GM20000 (cell line): ENCODE results near the gene BUB1.

Experiments
- DNase-seq: peaks from one replicate; pipeline ENCODE4 v3.0.0; 2012; ENCODE audit warnings: low spot score
- TF ChIP-seq, protein P1 (sequence below): IDR thresholded peaks from 2 replicates; pipeline ENCODE4 v1.5.1; 2012; ENCODE audit warnings: mild to moderate bottlenecking, control low read depth; ENCODE audit errors: extremely low read depth, missing control alignments

Gene BUB1

DNA sequence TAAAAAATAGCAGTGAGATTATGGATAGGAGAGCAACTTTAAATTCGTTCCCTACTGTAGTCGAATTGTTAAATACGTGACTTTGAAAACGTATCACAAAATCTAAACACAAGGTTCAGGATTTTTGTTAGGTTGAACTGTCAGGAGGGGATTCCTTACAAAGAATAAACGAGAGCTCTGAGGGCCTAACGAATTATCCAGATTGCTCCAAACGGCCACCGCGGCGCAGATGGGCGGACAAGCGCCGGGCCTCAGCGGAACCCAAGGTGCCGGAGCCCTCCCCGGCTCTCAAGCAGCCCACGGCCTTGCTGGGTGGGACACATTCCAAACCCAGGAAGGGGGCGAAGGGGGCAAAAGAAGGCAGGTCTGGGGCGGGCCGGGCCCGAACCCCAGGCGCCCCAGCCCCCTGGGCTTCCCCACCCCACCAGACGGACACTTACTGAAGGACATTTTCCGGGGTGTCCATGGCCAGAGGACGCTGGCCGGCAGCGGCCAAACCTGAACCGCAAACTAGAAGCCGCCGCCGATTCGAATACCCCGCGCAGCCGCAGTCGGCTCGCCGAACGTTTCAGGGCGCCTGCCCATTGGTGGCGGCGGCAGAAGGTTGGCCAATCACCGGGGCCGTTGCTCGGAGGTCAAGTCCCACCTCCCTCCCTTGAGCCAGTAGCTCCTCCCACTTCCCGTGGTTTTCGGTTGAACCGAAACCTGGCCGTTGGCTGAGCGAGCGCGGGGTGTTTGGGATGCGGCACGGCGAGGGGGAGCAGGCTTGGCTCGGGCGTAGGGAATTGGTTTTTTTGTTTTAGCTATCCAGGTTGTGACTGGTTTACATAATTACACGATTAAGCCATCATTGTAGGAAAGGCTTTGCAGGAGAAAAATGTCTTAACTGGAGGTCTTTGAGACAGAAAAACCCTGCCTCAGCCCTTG lies at the start of gene BUB1:
TSS of gene BUB1 (minus strand) at position 534 of the 927 bp plus-strand sequence. CDS start at position 466, 68 bp downstream.
- TF ChIP-seq, protein P1, sequence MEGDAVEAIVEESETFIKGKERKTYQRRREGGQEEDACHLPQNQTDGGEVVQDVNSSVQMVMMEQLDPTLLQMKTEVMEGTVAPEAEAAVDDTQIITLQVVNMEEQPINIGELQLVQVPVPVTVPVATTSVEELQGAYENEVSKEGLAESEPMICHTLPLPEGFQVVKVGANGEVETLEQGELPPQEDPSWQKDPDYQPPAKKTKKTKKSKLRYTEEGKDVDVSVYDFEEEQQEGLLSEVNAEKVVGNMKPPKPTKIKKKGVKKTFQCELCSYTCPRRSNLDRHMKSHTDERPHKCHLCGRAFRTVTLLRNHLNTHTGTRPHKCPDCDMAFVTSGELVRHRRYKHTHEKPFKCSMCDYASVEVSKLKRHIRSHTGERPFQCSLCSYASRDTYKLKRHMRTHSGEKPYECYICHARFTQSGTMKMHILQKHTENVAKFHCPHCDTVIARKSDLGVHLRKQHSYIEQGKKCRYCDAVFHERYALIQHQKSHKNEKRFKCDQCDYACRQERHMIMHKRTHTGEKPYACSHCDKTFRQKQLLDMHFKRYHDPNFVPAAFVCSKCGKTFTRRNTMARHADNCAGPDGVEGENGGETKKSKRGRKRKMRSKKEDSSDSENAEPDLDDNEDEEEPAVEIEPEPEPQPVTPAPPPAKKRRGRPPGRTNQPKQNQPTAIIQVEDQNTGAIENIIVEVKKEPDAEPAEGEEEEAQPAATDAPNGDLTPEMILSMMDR, result no peak
- DNase-seq, result peak; percentile 95

DNA sequence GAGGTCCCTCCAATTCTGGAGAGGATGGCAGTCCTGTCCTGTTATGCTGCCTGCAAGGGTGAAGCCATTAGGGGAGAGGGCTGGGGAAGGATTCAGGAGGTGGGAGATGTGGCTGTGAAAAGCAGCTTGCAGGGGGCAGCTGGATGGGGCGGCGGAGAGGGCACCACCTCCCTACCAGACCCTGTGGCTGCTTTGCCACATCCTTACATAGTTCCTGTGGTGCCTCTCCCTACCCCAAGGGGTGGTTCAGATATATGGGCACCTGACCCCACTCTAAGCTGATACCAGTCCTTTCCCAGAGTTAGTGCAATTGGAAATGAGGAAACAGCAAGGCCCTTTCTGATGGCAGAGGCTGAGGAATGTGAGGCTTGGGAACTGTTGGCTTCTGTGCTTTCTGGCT lies 48.4 kb upstream of the BUB1 start:
- no peak for DNase-seq
- TF ChIP-seq, protein P1, result no peak

DNA sequence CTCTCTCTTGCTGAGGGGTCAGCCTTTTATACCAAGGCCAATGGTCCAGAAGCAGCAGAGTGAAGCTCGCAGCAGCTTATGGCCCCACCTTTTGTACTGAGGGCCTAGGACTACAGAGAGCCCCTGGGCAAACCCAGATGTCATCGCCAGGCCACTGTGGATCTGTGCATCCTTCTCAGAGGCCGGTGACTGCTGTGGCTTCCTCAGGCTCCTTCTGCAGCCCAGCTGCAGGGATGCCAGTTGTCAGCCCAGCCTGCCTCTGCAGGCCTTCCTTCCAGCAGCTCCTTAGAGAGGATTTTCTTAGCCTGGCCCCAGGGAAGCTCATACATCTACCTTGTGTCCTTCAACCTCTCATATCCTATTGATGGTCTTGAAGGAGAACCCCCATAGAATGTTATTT lies 48.0 kb upstream of the BUB1 start:
- no peak for DNase-seq
- TF ChIP-seq, protein P1, result no peak

DNA sequence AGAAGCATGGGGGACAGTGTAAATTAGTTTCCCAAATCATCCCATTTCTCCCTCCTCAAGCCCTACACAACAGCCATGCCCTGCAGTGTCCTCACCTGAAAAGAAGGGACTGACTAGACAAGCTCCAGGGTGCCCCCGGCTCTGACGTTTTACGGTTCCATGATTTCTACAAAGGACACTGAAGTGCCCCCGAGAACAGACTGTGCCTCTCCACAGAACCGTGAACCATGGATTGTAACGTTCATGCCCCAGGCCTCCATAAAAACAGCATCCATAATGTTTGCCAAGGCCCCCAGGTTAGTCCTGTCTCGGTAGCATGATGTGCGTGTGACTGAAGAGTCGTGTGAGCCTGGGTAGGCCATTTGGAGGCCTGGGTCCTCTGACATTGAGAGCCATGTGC lies 47.5 kb upstream of the BUB1 start:
- DNase-seq, result no peak
- TF ChIP-seq, protein P1, result no peak

DNA sequence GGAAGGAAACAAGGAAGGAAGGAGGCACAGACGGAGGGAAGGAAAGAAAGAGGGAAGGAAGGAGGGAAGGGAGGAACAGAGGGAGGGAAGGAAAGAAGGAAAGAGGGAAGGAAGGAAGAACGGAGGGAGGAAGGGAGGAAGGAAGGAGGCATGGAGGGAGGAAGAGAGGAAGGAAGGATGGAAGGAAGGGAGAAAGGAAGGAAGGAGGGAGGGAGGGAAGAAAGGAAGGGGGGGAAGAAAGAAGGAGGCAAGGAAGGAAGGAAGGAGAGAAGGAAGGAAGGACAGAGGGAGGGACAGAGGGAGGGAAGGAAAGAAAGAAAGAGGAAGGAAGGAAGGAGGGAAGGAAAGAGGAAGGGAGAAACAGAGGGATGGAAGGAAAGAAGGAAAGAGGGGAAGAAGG lies 47.0 kb upstream of the BUB1 start:
- TF ChIP-seq, protein P1, result no peak
- no peak for DNase-seq

DNA sequence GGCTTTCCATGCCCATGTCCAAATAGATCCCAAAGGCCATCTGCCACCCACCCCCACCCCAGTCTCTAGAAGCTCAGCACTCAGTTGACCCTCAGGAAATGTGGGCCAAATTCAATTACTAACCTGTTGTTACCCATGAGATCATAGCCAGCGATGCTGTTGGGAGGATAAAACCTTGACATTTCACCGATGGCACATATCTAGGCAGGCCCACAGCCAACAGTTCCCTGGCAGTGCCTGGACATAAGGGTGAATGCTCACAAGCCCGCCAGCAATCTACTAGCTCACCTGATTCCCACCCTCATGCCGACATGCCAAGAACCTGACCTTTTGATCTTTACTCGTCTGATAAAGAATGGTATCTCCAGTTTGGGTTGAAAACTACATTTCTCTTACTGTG lies 42.7 kb upstream of the BUB1 start:
- TF ChIP-seq, protein P1, result no peak
- no peak for DNase-seq

DNA sequence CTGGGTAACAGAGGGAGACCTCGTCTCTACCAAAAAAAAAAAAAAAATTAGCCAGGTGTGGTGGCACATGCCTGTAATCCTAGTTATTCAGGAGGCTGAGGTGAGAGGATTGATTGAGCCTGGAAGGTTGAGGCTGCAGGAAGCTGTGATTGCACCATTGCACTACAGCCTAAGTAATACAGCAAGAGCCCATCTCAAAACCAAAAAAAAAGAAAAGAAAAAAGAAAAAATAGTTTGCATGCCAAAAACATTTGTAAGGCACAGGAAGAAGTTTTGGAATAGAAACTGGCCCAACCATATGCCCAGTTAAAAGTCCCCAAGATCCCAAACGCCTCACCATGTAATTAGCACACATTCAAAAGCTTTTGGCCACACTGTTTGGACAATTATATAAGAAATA lies 41.1 kb upstream of the BUB1 start:
- DNase-seq, result no peak
- TF ChIP-seq, protein P1, result no peak
